Measurements from ENCODE around the gene DTL.
A peak's percentile ranks its signal among the peaks of the same experiment; 100 is the strongest.
"Not testable (repeated sequence)": the region's sequence is repeated elsewhere in the genome, so short reads cannot be mapped to it uniquely, and the experiment has no call there.

The DTL gene

GRCh38 chr1:212010004-212010403, 25.5 kb upstream of the DTL start:
- Histone ChIP-seq H3K36me3 (ENCODE audit: control insufficient read depth, insufficient read depth, low read length) (peaks cover 2% of the 10 kb centered on the region; the same call in 1 of the 2 replicates), H3K4me3 (ENCODE audit: low read length) (no peak overlapping the region), H3K27ac (ENCODE audit: low read length) (no peak overlapping the region), H3K27me3 (ENCODE audit: control insufficient read depth, insufficient read depth, low read length) (no peaks in the 10 kb centered on the region), H3K4me1 (ENCODE audit: control insufficient read depth, insufficient read depth, low read length) (no peaks in the 10 kb centered on the region), H3K9me3 (ENCODE audit: control insufficient read depth, insufficient read depth, low read length) (no peaks in the 10 kb centered on the region)
- DNase-seq (ENCODE audit: low read depth, low spot score), result no peak
- WGBS (ENCODE audit: insufficient coverage, insufficient read length), result no CpG with 5 or more reads among the region's 3 CpGs

GRCh38 chr1:212012034-212012740, 23.4 kb upstream of the DTL start:
- Histone ChIP-seq H3K4me1 (ENCODE audit: control insufficient read depth, insufficient read depth, low read length) (no peaks in the 10 kb centered on the region), H3K27me3 (ENCODE audit: control insufficient read depth, insufficient read depth, low read length) (no peaks in the 10 kb centered on the region), H3K36me3 (ENCODE audit: control insufficient read depth, insufficient read depth, low read length) (peaks cover 2% of the 10 kb centered on the region; the same call in 1 of the 2 replicates), H3K4me3 (ENCODE audit: low read length) (no peak overlapping the region), H3K9me3 (ENCODE audit: control insufficient read depth, insufficient read depth, low read length) (no peaks in the 10 kb centered on the region), H3K27ac (ENCODE audit: low read length) (no peak overlapping the region)
- no CpG with 5 or more reads among the region's 7 CpGs for WGBS (ENCODE audit: insufficient coverage, insufficient read length)
- DNase-seq (ENCODE audit: low read depth, low spot score), result peak; percentile 43

GRCh38 chr1:212013672-212014071, 21.9 kb upstream of the DTL start:
- no peaks in the 10 kb centered on the region for H3K9me3 ChIP-seq (ENCODE audit: control insufficient read depth, insufficient read depth, low read length)
- H3K27ac ChIP-seq (ENCODE audit: low read length), result no peak overlapping the region
- no peaks in the 10 kb centered on the region; the same call in 1 of the 2 replicates for H3K36me3 ChIP-seq (ENCODE audit: control insufficient read depth, insufficient read depth, low read length)
- no peak for DNase-seq (ENCODE audit: low read depth, low spot score)
- no peaks in the 10 kb centered on the region for H3K4me1 ChIP-seq (ENCODE audit: control insufficient read depth, insufficient read depth, low read length)
- no peaks in the 10 kb centered on the region for H3K27me3 ChIP-seq (ENCODE audit: control insufficient read depth, insufficient read depth, low read length)
- no CpG with 5 or more reads among the region's 2 CpGs for WGBS (ENCODE audit: insufficient coverage, insufficient read length)
- H3K4me3 ChIP-seq (ENCODE audit: low read length), result no peak overlapping the region

- H3K4me1 ChIP-seq (ENCODE audit: control insufficient read depth, insufficient read depth, low read length), result no peaks in the 10 kb centered on the region
- no peaks in the 10 kb centered on the region; the same call in 1 of the 2 replicates for H3K36me3 ChIP-seq (ENCODE audit: control insufficient read depth, insufficient read depth, low read length)
- H3K27ac ChIP-seq (ENCODE audit: low read length), result no peak overlapping the region
- no CpG with 5 or more reads among the region's 2 CpGs for WGBS (ENCODE audit: insufficient coverage, insufficient read length)
- no peak overlapping the region for H3K4me3 ChIP-seq (ENCODE audit: low read length)
- DNase-seq (ENCODE audit: low read depth, low spot score), result no peak
- no peaks in the 10 kb centered on the region for H3K27me3 ChIP-seq (ENCODE audit: control insufficient read depth, insufficient read depth, low read length)
- H3K9me3 ChIP-seq (ENCODE audit: control insufficient read depth, insufficient read depth, low read length), result no peaks in the 10 kb centered on the region
Measured at GRCh38 chr1:212020975-212021374, 14.6 kb upstream of the DTL start.

GRCh38 chr1:212021563-212021962, 14.0 kb upstream of the DTL start:
- Histone ChIP-seq H3K9me3 (ENCODE audit: control insufficient read depth, insufficient read depth, low read length) (no peaks in the 10 kb centered on the region), H3K27me3 (ENCODE audit: control insufficient read depth, insufficient read depth, low read length) (no peaks in the 10 kb centered on the region), H3K4me3 (ENCODE audit: low read length) (no peak overlapping the region), H3K27ac (ENCODE audit: low read length) (no peak overlapping the region), H3K4me1 (ENCODE audit: control insufficient read depth, insufficient read depth, low read length) (no peaks in the 10 kb centered on the region), H3K36me3 (ENCODE audit: control insufficient read depth, insufficient read depth, low read length) (no peaks in the 10 kb centered on the region; the same call in 1 of the 2 replicates)
- WGBS (ENCODE audit: insufficient coverage, insufficient read length), result no CpG with 5 or more reads among the region's 2 CpGs
- DNase-seq (ENCODE audit: low read depth, low spot score), result no peak

GRCh38 chr1:212022908-212023307, 12.6 kb upstream of the DTL start:
- not testable (repeated sequence) for H3K4me3 ChIP-seq (ENCODE audit: low read length); H3K36me3 ChIP-seq (ENCODE audit: control insufficient read depth, insufficient read depth, low read length)

GRCh38 chr1:212024469-212025149, 10.9 kb upstream of the DTL start:
- peaks cover 2% of the 10 kb centered on the region; the same call in 1 of the 2 replicates for H3K4me1 ChIP-seq (ENCODE audit: control insufficient read depth, insufficient read depth, low read length)
- no peaks in the 10 kb centered on the region; the same call in 1 of the 2 replicates for H3K36me3 ChIP-seq (ENCODE audit: control insufficient read depth, insufficient read depth, low read length)
- no peaks in the 10 kb centered on the region for H3K27me3 ChIP-seq (ENCODE audit: control insufficient read depth, insufficient read depth, low read length)
- no peak overlapping the region for H3K4me3 ChIP-seq (ENCODE audit: low read length)
- H3K27ac ChIP-seq (ENCODE audit: low read length), result no peak overlapping the region
- WGBS (ENCODE audit: insufficient coverage, insufficient read length), result no CpG with 5 or more reads among the region's 3 CpGs
- no peak for DNase-seq (ENCODE audit: low read depth, low spot score)
- no peaks in the 10 kb centered on the region for H3K9me3 ChIP-seq (ENCODE audit: control insufficient read depth, insufficient read depth, low read length)

More at GRCh38 chr1:212022908-212023307, 12.6 kb upstream of the DTL start:
- H3K4me1 ChIP-seq (ENCODE audit: control insufficient read depth, insufficient read depth, low read length); DNase-seq (ENCODE audit: low read depth, low spot score); H3K27me3 ChIP-seq (ENCODE audit: control insufficient read depth, insufficient read depth, low read length); H3K27ac ChIP-seq (ENCODE audit: low read length); H3K9me3 ChIP-seq (ENCODE audit: control insufficient read depth, insufficient read depth, low read length): not testable (repeated sequence)

GRCh38 chr1:212027727-212028126, 7.8 kb upstream of the DTL start:
- no CpG with 5 or more reads among the region's 10 CpGs for WGBS (ENCODE audit: insufficient coverage, insufficient read length)
- not testable (repeated sequence) for H3K27me3 ChIP-seq (ENCODE audit: control insufficient read depth, insufficient read depth, low read length); H3K4me1 ChIP-seq (ENCODE audit: control insufficient read depth, insufficient read depth, low read length); H3K9me3 ChIP-seq (ENCODE audit: control insufficient read depth, insufficient read depth, low read length); H3K36me3 ChIP-seq (ENCODE audit: control insufficient read depth, insufficient read depth, low read length); DNase-seq (ENCODE audit: low read depth, low spot score); H3K4me3 ChIP-seq (ENCODE audit: low read length); H3K27ac ChIP-seq (ENCODE audit: low read length)

GRCh38 chr1:212030936-212031528, 4.5 kb upstream of the DTL start:
- WGBS (ENCODE audit: insufficient coverage, insufficient read length), result no CpG with 5 or more reads among the region's 1 CpG
- peaks cover 2% of the 10 kb centered on the region; the same call in 1 of the 2 replicates for H3K4me1 ChIP-seq (ENCODE audit: control insufficient read depth, insufficient read depth, low read length)
- no peaks in the 10 kb centered on the region for H3K27me3 ChIP-seq (ENCODE audit: control insufficient read depth, insufficient read depth, low read length)
- no peak for DNase-seq (ENCODE audit: low read depth, low spot score)
- no peaks in the 10 kb centered on the region for H3K9me3 ChIP-seq (ENCODE audit: control insufficient read depth, insufficient read depth, low read length)
- no peaks in the 10 kb centered on the region for H3K36me3 ChIP-seq (ENCODE audit: control insufficient read depth, insufficient read depth, low read length)
- H3K27ac ChIP-seq (ENCODE audit: low read length), result no peak overlapping the region
- no peak overlapping the region for H3K4me3 ChIP-seq (ENCODE audit: low read length)

GRCh38 chr1:212034516-212035122, 929 bp upstream of the DTL start:
- Histone ChIP-seq H3K9me3 (ENCODE audit: control insufficient read depth, insufficient read depth, low read length) (no peaks in the 10 kb centered on the region), H3K4me3 (ENCODE audit: low read length) (peak overlapping the region; percentile 86; the same call in 1 of the 2 replicates), H3K36me3 (ENCODE audit: control insufficient read depth, insufficient read depth, low read length) (no peaks in the 10 kb centered on the region), H3K4me1 (ENCODE audit: control insufficient read depth, insufficient read depth, low read length) (no peaks in the 10 kb centered on the region), H3K27me3 (ENCODE audit: control insufficient read depth, insufficient read depth, low read length) (no peaks in the 10 kb centered on the region), H3K27ac (ENCODE audit: low read length) (no peak overlapping the region)
- no CpG with 5 or more reads among the region's 13 CpGs for WGBS (ENCODE audit: insufficient coverage, insufficient read length)
- DNase-seq (ENCODE audit: low read depth, low spot score), result no peak

All from iPS DF 6.9 (cell line).